GM21528 (cell line): ENCODE data around the gene TTC39C.
"Not testable (repeated sequence)": the region's sequence is repeated elsewhere in the genome, so short reads cannot be mapped to it uniquely, and the experiment has no call there.

Experiments used
- ATAC-seq: cut with Tn5 transposase; IDR thresholded peaks from one replicate; pipeline ENCODE4 v1.9.1; 2021; ENCODE audit warnings: mild to moderate bottlenecking, moderate library complexity; ENCODE audit not compliant: unreplicated experiment, low FRiP score

The TTC39C gene

DNA sequence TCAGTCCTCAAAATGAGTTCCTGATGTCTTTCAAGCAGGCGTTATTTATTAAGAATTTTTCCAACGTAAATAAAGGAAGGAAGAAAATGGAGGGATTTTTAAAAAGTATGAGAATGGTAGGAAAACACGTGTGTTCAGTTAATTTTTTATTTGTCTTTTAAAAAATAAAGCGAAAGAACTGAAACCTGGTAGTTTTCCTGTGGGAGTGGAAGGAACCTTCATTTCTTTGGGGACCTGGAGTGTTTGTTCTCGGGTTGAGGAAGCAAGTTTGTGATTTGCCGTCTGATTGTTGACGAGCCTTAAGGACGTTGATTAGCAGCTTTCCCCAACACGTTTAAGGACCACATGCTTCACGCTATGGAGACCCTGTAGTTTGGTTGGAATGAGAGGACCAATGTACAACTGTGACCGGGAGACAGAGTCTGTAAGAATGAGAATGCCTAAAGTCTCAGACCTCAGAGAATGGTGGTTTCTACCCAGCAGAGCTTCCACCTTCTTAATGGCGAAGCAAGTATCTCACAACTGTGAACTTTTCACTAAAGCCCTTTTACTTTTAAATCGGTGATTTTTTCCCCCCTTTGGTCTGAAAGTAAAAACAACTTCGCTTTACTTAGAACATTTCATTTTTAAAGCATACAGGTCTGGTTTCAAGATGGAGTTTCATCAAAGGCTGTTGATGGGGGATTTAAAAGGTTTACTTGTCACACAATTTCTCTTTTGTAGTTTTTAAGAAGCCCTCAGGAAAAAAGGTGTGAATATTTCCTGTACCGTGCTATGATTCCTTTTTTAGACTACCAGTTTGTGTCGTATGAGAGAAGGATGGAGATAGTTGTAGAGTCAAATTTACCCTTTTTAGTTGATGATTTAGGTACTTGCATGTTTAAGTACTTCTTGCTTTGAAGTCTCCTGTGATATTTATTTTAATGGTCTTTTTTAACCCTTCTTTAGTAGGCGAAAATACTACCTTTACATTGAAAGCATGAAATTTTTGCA is 1.4 kb downstream of the TTC39C start:
- no peak for ATAC-seq

DNA sequence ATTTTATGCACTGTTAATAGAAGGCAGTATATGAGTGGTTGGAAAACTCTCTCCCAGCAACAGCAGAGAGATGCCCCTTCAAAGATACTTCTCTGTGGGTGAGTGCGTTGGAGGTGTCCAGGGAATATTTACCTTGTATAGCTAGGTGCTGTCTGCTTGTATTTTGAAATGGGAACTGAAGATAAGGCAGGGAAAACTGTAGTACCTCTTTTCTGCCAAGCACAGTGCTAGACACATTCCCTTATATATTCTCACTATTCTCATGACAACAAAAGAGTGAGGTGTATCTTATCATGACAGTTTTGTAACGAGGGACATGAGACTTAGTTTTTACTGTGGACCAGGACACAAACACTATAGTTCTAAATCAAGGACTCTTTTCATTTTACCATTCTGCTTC is 2.1 kb downstream of the TTC39C start:
- ATAC-seq, result no peak

DNA sequence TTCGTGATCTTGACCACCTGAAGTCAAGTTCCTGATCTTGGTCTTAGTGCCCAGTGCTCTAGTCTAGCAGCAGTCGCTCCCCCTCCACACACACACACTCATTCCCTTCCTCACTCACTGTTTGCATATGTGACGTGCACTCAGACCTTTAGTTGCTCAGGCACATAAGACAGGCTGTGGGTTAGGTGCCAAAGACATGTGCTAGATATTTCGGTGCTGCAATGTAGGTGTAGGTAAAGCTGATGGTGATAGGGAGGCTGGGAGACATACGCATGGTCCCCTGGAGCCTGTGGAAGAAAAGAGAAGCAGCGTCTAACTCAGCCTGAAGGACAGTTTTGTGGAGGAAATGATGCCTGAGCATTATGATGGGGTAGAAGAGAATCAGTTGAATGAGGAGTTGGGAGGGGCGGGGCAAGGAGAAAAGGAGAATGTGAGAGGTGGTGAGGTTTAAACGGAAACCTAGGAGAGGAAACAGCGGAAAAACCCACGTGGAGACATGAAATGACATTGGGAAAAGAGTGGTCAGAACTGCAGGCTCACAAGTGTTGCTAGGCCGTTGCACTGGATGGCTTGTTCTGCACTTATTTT is 3.8 kb downstream of the TTC39C start:
- no peak for ATAC-seq

DNA sequence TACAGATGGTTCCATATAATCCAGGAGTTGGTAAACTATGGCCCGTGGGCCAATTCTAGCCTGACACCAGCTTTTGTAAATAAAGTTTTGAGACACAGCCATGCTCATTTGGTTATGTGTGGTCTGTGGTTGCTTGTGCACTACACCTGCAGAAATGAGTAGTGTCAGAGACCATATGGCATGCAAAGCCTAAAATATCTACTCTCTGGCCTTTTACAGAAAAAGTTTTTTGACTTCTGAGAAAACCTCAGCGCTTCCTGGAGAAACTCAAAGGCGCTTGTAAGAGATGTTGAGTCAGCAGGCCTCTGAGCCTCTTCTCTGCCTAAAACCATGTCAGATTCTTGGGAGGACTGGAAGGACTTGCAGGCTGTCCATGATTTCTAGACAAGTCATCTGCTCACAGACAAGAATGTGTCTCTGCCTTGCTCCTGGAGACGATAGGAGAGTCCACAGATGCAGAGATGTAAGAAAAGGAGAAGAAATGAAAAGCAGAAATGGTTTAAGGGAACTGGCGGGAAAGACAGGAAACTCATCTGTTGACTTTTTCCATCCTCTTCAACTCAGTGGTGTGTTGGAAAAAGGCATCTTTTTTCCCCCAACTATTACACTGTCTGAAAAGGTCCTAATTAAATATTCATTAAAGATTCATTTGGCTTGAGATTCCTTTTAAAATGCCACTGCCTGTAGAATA is 5.2 kb downstream of the TTC39C start:
- peak; percentile 75 for ATAC-seq

DNA sequence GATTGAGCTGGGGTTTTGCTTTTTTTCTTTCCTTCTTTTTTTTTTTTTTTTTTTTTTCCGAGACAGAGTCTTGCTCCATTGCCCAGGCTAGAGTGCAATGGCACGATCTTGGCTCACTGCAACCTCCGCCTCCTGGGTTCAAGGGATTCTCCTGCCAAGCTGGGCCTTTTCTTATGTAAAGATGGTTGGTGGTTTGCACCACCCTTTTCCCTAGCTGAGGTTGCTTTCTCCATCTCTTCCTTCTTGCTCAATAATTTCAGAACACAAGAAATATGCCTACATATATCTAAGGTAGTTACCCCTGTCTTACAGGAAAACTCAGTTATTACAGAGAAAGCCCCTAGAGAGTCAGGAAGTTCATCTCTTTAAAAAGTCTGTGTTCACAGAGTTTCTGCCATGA is 7.0 kb downstream of the TTC39C start:
- ATAC-seq, result no peak

DNA sequence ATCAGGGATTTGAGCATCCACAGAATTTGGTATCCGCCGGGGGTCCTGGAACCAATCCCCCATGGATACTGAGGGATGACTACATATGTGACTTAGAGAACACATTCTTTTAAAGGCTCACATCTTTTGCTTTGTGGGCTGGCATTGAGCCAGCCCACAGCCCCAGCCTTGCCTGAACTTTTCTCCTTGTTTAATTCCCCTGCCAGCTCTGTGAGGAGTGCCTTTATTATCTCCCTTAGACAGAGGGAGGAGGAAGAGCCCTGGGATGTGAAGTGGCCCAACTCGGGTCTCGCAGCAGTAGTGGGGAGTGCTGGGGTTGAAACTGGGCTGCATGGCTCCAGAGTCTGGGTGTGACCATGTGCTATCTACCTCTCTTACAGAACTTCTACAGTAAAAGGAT is 7.6 kb downstream of the TTC39C start:
- ATAC-seq, result no peak

DNA sequence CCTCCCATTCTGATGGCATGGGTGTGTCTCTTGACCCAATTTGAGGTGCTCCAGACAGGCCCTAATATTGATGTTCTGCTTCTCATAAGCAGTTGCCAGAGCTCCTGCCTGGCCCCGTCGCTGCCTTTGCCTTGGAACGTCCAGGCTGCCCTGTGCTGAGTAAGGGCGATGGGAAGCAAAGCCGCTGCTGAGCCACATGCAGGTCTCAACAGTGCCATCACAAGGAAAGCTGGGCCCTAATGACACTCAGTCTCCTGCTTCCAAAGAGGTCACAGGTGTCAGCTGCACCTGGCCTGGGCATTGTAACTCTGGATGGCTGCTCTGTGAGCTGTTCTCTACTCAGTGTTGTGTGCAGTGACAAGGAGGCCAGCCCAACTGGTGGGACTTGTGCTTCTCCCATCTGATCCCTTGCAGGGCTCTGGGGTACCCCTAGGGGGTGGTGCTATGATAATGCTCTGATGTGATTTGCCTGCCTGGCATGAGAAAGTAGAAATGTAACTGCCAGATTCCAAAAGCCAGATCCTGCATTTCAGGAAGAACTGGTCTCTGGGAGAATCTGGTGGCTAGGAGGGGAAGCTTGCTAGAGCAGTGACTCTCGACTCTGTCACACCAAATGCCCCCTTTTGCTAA is 8.7 kb downstream of the TTC39C start:
- ATAC-seq, result no peak

DNA sequence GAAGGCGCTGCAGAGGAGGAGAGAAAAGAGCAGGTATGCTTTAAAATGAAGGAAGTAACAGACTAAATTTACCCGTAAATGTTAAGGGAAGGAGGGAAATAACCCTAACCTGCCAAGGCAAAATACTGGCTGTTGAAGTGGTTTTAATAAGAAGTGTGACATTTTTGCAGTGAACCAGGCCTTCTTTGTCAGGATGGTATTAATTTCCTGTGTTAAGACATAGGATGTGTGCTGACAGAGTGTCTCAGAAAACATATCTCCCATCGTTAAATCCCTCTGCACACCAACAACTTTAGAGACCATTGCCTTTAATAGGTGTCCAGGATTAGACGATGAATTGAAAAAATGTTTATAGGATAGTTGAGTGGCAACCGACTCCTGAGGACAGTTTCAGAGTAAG is 9.9 kb downstream of the TTC39C start:
- ATAC-seq, result no peak

DNA sequence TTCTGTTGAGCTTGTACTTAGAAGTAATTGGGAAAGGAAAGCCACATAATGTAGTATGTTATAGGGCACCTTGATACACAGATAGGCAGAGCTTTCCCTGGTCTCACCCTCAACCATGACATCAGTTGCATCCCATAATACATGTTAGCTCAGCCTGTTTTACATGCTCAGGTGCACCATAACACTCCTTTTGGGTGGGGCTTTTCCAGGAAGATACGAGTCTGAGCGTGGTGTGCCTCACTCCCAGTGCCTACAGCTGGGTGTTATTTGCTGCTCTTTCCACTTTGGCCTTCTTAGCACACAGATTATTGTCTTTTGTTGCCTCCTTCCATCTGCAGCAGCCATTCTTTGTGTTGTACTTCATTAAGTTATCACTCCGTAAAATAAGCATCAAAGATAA is 11.9 kb downstream of the TTC39C start:
- ATAC-seq, result no peak

DNA sequence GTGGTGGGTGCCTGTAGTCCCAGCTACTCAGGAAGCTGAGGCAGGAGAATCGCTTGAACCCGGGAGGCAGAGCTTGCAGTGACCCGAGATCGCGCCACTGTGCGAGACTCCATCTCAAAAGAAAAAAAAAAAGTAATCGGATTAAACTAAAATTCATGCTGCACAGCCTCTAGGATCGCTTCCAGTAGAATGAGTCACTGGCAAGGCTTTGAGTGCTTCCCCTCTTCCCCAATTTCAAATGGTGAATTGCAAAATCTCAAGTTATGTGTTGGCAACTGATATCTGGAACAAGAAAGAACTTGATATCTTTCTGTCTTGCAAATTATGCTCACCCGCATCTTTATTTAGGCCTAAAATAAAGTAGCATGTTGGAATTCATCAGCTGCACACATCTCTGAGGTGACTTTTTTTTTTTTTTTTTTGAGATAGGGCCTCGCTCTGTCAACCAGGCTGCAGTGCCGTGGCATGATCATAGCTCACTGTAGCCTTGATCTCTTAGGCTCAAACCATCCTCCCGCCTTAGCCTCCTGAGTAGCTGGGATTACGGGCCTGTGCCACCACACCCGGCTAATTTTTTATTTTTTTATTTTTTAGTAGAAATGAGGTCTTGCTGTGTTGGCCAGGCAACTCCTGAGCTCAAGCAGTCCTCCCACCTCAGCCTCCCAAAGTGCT is 12.7 kb downstream of the TTC39C start:
- no peak for ATAC-seq

DNA sequence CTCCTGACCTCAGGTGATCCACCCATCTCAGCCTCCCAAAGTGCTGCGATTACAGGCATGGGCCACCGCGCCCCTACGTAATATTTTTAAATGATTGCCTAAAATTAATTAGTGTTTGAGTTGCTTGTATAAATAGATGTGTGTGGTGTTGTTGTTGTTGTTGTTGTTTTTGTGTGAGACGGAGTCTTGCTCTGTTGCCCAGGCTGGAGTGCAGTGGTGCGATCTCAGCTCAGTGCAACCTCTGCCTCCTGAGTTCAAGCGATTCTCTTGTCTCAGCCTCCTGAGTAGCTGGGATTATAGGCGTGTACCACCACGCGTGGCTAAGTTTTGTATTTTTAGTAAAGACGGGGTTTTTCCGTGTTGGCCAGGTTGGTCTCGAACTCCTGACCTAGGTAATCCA is 14.4 kb downstream of the TTC39C start:
- not testable (repeated sequence) for ATAC-seq

DNA sequence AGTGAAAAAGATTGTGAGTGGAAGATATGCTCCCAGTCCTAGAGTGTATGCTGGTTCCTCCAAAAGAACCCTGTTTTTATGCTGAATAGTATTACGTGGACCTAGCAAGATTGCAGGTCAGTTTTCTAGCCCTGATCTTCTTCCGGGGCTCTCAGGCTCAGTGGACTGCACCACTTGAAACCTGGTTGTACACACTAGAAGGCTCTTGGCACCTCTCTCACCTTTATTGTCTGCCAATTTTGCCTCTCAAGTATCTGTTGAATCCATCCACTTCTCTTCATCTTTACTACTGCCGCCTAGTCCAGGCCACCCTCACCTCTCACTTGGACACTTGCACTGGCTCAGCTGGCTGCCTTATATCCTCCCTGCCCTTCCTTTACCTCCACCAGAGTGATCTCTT is 16.8 kb downstream of the TTC39C start:
- no peak for ATAC-seq

DNA sequence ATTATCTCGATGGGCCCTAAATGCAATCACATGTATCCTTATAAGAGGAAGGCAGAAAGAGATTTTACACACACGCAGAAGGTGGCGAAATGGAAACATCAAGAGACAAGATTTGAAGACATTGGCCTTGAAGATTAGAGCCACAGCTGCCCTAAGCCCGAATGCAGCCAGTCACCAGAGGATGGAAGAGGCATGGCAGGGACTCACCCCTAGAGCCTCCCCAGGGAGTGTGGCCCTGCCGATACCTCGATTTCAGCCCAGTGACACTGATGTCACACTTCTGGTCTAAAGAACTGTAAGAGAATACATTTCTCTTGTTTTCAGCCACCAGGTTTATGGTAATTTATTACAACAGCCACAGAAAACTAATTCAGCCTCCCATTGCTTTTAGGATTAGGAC is 17.4 kb downstream of the TTC39C start:
- ATAC-seq, result no peak

DNA sequence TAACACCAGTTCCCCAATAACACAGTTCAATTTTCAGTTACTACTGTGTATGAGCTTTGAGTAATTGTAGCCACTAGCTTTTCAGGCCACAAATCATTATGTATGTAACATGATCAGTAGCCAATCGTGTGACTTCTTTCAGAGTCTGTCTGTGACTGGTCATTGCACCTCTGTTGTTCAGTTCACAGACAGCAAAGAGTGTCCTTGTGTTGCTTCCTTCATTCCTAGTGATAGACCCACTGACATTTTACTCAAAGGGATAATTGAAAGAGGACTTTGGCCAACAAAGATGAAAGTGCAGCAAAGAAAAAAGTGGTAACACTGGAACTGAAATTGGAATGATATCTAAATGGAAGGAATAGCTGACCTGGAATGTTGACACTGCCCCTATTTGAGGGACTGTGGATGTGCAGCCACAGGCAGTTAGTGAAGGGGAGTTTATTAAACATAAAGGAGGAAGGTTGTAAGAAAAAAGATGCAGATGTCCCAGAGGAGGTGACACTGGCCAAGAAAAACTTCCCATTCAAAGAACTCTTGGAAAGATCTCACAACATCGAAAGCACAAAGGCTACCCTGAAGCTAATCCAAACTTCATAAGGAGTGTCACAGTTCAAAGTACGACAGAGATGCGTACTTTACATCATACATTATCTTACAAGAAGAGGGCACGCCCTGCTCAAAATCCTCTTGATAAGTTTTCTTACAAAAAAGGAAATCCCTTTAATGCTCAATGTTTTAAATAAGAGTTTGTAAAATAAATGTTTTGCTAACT is 19.3 kb downstream of the TTC39C start:
- no peak for ATAC-seq

DNA sequence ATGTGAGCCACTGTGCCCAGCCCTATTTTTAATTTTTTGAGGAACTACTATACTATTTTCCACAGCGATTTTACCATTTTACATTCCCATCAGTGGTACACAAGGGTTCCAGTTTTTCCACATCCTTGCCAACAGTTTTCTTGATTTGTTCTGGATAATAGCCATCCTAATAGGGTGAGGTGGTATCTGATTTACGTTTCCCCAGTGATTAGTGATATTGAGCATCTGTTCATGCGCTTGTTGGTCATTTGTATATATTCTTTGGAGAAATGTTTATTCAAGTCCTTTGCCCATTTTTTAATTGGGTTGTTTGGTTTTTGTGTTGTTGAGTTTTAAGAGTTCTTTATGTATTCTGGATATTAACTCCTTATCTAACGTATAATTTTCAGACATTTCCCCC is 20.8 kb downstream of the TTC39C start:
- no peak for ATAC-seq

DNA sequence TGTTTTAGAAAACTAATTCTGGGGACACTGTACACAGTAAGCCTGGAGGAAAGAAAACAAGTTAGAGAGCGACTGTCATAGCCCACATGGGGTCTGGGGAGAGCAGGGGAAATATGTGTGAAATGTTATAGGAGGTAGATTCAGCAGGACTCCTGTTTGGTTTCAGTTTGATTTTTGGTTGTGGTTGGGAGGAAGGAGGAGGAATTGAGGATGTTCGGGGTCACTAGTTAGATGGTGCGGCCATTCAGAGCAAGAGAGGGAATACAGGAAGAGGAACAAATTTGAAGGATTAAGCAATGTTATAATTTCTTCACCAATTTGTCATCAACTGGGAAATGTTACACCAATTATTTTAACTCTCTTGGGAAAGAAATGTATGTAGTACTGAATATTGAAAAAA is 25.1 kb downstream of the TTC39C start:
- ATAC-seq, result no peak

DNA sequence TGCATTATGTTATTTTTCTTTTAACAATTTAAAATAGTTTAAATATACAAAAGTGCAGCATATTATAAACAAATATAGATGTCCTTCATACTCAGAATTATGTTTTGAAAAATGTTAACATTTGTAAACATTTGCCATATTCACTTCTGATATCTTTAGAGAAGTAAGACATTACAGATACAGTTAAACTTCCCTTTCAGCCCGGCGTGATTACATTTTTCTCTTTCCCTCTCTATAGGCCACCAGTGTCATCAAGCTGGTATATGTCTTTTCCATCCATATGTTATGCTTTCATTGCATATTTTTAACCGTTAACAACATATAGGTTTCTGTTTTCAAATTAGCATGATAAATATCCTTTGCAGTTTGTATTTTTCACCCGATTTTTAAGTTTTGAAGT is 27.1 kb downstream of the TTC39C start:
- no peak for ATAC-seq

DNA sequence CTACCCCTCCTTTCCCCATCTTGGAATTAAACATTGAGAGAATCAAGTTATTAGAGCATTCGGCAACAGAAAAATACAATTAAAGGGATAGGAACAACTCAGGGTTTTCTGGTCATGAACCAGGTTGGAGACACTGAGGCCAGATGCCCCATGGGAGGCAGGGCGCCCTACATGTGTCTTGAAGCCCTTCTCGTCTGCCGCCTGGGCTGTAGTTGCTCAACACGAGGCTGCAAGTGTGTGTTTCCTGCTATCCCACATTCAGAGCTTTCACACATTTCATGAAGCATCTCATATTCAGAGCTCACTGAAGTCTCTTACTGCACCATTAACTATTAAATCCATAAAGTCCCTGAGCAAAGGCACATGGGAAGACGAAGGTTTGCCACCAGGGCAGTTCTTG is 28.8 kb downstream of the TTC39C start:
- ATAC-seq, result no peak

DNA sequence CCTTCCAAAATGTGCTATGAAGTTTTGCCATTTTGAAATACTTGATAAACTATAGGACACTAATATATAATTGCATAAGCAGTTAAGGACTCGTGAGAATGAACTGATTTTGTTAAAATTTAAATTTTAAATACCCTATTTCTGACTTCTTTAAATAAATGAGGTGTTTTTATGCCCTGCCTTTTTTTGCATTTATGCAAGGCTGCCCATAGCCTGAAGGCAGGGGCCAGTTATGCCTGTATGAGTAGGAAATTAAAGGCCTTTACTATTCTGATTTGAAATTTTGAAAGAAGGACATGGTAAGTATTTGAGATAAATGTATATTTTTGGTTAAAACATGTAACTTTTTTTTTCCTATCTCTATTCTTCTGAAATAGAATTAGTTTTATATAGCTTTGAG is 33.7 kb downstream of the TTC39C start:
- no peak for ATAC-seq

DNA sequence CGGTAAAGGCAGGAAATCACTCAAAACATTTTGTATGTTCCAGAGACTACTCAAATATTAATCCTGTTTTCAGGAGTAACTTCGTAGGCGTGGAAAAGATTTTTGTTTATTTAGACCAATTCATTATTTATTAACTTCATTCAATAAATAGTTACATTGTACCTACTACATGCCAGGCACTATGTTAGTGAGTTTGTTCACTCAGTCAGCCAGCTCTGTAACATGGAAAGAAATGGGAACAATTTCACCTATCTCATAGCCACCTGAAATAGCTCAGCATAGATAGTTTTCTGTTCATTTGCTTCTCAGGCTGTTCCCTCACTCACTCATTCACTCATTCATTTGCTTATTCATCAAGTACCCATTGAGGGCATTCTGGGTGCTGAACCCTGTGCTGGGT is 34.6 kb downstream of the TTC39C start:
- no peak for ATAC-seq
